Hematopoietic multipotent progenitor cell treated with erythropoietin and hydrocortisone succinate and interleukin-3 and kit ligand, for 17 days (in vitro differentiated cells): ENCODE measurements around the gene LDOC1.
"Not testable (repeated sequence)": the region's sequence is repeated elsewhere in the genome, so short reads cannot be mapped to it uniquely, and the experiment has no call there.

ENCODE experiments used
- DNase-seq: peaks from one replicate; pipeline ENCODE4 v3.0.0-alpha.2; 2015; ENCODE audit warnings: low spot score

The LDOC1 gene

DNA sequence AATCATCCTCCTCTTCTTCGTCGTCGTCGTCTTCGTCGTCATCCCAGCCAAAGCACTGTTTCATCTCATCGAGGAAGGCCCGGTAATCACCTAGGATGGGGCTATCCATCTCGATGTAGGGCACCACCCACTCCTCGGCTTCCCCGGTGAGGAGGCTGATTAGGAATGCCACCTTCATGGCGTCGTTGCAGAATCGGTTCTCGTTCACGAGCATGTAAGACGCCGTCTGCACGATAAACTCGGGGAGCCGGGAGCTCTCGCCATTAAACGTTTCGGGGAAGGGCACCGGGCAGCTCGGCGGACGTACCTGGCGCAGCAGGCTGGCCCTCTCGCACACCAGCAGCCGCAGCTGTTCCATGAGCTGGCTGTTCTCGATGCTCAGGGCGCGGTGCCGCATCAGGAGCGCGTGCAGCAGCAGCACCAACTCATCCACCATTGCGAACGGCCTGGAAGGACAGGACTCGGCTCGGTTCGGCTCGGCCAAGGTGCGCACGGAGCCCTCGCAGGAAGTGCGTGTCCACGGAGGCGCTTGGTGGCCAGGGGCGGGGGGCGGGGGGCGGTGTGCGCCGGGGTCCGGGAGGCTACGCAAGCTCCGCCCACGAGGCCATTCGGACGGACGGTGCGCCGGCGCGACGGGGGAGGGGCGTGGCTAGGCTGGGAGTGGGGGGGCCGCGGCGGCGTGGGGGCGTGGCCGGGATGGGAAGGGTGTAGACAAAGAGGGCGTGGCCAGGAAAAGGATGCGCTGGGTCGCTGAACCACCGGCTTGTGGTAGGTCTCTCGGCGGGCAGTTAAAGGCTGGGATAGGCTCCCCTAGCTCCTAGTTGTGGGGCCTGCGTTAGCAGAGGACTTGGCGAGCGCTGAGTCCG lies at the start of gene LDOC1:
Gene LDOC1 (minus strand): TSS at position 544 of the 866 bp plus-strand sequence. CDS start 108 bp downstream, at position 436.
- no peak for DNase-seq

DNA sequence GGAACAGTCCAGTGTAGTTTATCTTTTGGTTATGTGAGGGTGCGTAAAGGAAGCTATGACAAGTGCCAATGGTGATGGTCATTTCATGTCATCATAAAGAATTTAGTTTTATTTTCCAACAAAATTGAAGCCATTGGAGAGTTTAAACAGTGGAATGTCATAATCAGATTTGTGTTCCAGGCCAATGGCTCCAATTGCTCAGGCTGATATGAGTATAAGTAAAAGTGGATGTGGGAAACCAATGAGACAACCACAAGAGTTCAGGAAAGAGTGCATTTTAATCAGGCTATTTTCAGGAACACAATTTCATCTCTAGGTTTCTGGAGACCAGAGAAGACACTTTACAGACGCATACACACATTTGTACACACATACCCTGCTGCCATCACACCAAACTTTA lies 44.7 kb upstream of the LDOC1 start:
- DNase-seq, result no peak

GRCh38 chrX:141220342-141221008 lies 43.5 kb upstream of the LDOC1 start:
- DNase-seq, result no peak

GRCh38 chrX:141214196-141214595 lies 37.3 kb upstream of the LDOC1 start:
- DNase-seq, result no peak

- no peak for DNase-seq
Observed at GRCh38 chrX:141201962-141202361, 25.0 kb upstream of the LDOC1 start.

- DNase-seq, result not testable (repeated sequence)
Observed at GRCh38 chrX:141188573-141188972, 11.6 kb upstream of the LDOC1 start.

DNA sequence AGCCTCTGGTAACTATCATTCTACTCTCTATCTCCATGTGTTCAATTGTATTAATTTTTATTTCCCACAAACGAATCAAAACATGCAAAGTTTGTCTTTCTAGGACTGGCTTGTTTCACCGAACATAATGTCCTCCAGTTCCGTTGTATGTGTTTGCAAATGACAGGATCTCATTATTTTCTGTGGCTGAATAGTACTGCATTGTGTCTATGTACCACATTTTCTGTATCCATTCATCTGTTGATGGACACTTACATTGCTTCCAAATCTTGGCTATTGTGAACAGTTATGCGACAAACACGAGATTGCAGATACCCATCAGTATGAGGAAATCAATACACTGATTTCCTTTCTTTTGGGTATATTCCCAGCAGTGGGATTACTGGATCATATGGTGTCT lies 8.4 kb upstream of the LDOC1 start:
- no peak for DNase-seq

GRCh38 chrX:141183000-141183399 lies 6.1 kb upstream of the LDOC1 start:
- no peak for DNase-seq

- no peak for DNase-seq
Observed at GRCh38 chrX:141180851-141181250, 3.9 kb upstream of the LDOC1 start.

DNA sequence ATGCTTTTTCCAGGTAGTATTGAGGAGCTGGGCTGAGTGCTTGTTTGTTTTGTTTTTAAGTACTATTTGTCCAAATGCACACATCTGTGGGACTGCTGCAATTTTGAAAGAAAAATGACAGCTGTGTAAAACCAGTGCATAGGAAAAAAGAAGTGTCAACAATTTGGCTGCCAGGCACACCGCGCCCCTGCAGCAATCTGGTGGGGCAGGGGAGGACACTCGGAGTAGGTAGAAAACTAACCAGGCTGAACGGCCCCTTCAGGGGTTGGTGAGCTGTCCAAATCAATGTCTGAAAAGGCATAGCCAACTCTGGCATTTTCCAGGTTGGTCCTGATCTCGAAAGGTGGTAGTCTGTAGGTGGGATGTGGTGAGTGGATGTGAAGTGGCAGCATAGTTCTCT lies 1.1 kb downstream of the LDOC1 start:
- DNase-seq, result no peak

DNA sequence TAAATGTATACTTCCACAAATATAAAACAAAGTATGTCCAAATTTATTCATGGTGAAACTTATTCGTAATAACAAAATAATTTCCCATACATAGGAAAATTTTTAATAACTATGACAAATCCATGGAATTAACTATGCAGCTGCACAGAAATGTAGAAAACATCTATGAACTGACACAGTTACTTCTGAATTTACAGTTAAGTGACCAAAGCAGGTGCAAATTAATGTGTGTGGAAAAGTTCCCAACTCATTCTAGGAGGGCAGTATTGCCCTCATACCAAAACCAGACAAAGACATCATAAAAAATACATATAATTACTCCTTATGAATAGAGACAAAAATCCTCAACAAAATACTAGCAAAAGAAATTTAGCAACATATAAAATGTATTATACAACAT lies 12.5 kb downstream of the LDOC1 start:
- no peak for DNase-seq

DNA sequence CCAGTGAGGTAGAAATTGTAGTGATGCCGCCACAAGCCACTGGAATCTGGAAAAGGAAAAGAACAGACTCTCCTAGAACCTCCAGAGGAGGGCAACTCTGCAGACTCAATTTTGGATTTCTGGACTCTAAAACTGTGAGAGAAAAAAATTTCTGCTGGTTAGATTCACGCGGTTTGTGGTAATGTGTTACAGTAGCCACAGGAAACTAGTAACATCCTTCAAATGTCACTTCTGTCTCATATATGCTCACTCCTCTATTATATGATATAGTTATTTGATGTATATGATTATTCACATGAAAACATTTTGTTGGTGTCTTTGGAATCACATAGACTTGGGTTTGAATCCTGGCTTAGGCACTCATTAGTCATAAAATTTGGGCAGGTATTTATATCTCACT lies 18.8 kb downstream of the LDOC1 start:
- no peak for DNase-seq

DNA sequence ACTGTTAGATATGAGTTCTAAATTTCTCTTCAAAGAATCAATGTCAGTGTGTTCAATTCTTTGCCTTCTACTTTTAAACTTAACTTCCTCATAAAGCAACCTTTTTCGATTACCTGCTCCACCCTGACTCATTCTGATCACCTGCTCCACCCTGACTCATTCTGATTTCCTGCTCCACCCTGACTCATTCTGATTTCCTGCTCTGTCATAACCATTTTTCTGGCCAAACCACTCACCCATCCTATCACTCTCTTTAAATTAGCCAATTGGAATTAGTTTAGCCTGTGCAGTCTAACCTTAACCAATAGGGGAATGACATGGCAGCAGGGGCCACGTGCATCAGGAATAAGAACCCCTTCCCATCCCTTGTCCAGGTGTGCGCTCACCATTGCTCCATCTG lies 21.7 kb downstream of the LDOC1 start:
- DNase-seq, result not testable (repeated sequence)

DNA sequence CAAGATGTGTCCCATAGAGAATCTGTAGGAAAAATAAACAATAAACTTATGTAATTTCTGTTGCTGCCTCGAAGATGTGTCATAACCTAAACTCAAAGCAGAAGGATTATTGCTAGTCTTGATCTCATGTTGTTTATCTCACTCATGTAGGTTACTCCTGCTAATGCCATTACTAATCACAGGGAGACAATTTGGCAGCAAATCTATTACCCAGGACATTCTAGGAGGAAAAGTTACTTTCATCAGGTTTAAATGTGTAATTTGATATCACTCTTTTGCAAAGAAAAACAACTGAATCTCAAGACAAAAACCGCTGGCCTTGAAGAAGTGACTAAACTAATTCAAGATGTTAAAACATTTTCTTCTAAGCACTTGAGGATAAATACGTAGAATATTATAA lies 34.0 kb downstream of the LDOC1 start:
- no peak for DNase-seq

- no peak for DNase-seq
Observed at GRCh38 chrX:141133272-141133671, 43.7 kb downstream of the LDOC1 start.

DNA sequence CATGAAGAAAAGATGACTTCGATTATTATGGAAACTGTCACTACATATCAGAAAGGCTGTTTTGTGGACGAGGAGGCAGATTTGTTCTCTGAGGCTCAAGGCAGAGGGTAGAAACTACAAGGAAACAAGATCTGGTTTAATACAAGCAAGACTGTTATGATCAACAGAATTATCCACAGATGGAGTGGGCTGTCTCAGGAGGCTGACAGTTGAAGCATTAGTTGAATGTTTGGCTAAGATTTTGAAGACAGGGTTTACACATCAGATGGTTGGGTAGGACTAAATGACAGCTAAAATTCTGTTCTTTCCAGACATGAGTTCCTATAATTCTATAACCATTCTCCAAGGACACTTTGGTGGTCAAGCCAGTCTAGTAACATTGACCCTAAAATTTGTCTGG lies 49.8 kb downstream of the LDOC1 start:
- no peak for DNase-seq
